Measurements from ENCODE around the gene EEPD1.

The EEPD1 gene

GRCh38 chr7:36154255-36155212, 1.5 kb downstream of the EEPD1 start:
- Histone ChIP-seq H4K91ac (ENCODE audit: low read depth, low read length) (no peak overlapping the region), H3K4ac (ENCODE audit: low read depth, low read length) (no peak overlapping the region), H3K9ac (ENCODE audit: low read length) (no peak overlapping the region), H3K9me3 (ENCODE audit: insufficient read depth, low read depth, low read length) (peaks cover 2% of the 10 kb centered on the region), H3K14ac (ENCODE audit: low read length) (no peak overlapping the region), H3K4me2 (ENCODE audit: low read length) (no peak overlapping the region), H3K18ac (ENCODE audit: low read length) (no peak overlapping the region), H4K8ac (ENCODE audit: low read depth, low read length) (no peak overlapping the region), H2AFZ (ENCODE audit: insufficient read depth, low read length, poor library complexity) (no peak overlapping the region), H2AK5ac (ENCODE audit: low read length) (no peak overlapping the region), H2BK12ac (ENCODE audit: low read length) (no peak overlapping the region), H2BK5ac (ENCODE audit: low read depth, low read length, poor library complexity) (no peak overlapping the region), H3K27ac (ENCODE audit: low read depth, low read length) (no peak overlapping the region), H4K12ac (ENCODE audit: low read depth, low read length) (no peak overlapping the region), H3K27me3 (ENCODE audit: insufficient read depth, low read length) (no peaks in the 10 kb centered on the region), H3K79me2 (ENCODE audit: control insufficient read depth, insufficient read depth, low read length, poor library complexity) (no peaks in the 10 kb centered on the region), H3K79me1 (ENCODE audit: low read length) (peaks cover 3% of the 10 kb centered on the region), H3K4me3 (ENCODE audit: low read depth, low read length) (peak overlapping the region; percentile 4), H3K4me1 (ENCODE audit: control insufficient read depth in 1 of 2, insufficient read depth in 2 of 2, low read length in 2 of 2) (peaks cover 4 to 9% of the 10 kb centered on the region in 2 experiments), H3K36me3 (ENCODE audit: control insufficient read depth in 1 of 2, insufficient read depth in 2 of 2, low read length in 2 of 2) (peaks cover 0 to 3% of the 10 kb centered on the region in 2 experiments), H2BK120ac (ENCODE audit: insufficient read depth, low read length, poor library complexity) (no peak overlapping the region), H3K23ac (ENCODE audit: low read length) (no peak overlapping the region)
- no CpG with 5 or more reads among the region's 44 CpGs for WGBS (ENCODE audit: extremely low coverage, insufficient coverage, insufficient read length)
- DNase-seq, result no peak

DNA sequence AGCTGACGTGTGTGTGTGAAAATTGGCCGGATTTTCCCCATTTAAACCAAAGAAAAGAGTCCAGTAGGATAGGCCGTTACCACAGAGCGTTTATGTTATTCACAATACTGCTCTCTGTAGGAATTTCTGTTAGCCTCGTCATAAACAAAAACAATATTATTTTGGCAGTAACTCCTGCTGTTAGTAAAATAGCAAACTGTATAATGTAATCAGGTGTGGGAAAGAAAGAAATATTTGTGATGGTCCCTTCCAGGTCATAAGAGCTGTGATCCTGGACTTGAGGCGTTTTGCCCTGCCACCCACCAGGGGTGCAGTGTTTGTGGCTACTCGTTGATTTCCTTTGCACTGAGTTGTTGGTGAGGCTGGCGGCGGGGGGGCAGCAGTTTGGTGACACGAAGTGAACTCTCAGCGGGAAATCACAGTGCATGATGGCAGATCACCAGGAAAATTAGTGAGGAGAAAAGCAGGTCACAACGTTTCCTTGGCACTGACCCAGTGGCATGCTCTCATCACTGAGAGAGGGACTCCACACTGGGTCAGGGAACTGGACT, 2.8 kb downstream of the EEPD1 start:
- Histone ChIP-seq H3K9me3 (ENCODE audit: insufficient read depth, low read depth, low read length) (peaks cover 2% of the 10 kb centered on the region), H2AFZ (ENCODE audit: insufficient read depth, low read length, poor library complexity) (no peak overlapping the region), H3K4me3 (ENCODE audit: low read depth, low read length) (no peak overlapping the region), H4K12ac (ENCODE audit: low read depth, low read length) (no peak overlapping the region), H3K36me3 (ENCODE audit: control insufficient read depth in 1 of 2, insufficient read depth in 2 of 2, low read length in 2 of 2) (peaks cover 0 to 3% of the 10 kb centered on the region in 2 experiments), H3K27me3 (ENCODE audit: insufficient read depth, low read length) (no peaks in the 10 kb centered on the region), H3K4me2 (ENCODE audit: low read length) (no peak overlapping the region), H2AK5ac (ENCODE audit: low read length) (no peak overlapping the region), H2BK120ac (ENCODE audit: insufficient read depth, low read length, poor library complexity) (no peak overlapping the region), H3K9ac (ENCODE audit: low read length) (no peak overlapping the region), H2BK5ac (ENCODE audit: low read depth, low read length, poor library complexity) (no peak overlapping the region), H3K4ac (ENCODE audit: low read depth, low read length) (no peak overlapping the region), H3K79me1 (ENCODE audit: low read length) (peaks cover 3% of the 10 kb centered on the region), H3K79me2 (ENCODE audit: control insufficient read depth, insufficient read depth, low read length, poor library complexity) (no peaks in the 10 kb centered on the region), H4K91ac (ENCODE audit: low read depth, low read length) (no peak overlapping the region), H3K18ac (ENCODE audit: low read length) (no peak overlapping the region), H4K8ac (ENCODE audit: low read depth, low read length) (no peak overlapping the region), H3K27ac (ENCODE audit: low read depth, low read length) (no peak overlapping the region), H3K23ac (ENCODE audit: low read length) (no peak overlapping the region), H3K4me1 (ENCODE audit: control insufficient read depth in 1 of 2, insufficient read depth in 2 of 2, low read length in 2 of 2) (peaks cover 4 to 9% of the 10 kb centered on the region in 2 experiments), H3K14ac (ENCODE audit: low read length) (no peak overlapping the region), H2BK12ac (ENCODE audit: low read length) (no peak overlapping the region)
- no peak for DNase-seq
- WGBS (ENCODE audit: extremely low coverage, insufficient coverage, insufficient read length), result no CpG with 5 or more reads among the region's 12 CpGs

DNA sequence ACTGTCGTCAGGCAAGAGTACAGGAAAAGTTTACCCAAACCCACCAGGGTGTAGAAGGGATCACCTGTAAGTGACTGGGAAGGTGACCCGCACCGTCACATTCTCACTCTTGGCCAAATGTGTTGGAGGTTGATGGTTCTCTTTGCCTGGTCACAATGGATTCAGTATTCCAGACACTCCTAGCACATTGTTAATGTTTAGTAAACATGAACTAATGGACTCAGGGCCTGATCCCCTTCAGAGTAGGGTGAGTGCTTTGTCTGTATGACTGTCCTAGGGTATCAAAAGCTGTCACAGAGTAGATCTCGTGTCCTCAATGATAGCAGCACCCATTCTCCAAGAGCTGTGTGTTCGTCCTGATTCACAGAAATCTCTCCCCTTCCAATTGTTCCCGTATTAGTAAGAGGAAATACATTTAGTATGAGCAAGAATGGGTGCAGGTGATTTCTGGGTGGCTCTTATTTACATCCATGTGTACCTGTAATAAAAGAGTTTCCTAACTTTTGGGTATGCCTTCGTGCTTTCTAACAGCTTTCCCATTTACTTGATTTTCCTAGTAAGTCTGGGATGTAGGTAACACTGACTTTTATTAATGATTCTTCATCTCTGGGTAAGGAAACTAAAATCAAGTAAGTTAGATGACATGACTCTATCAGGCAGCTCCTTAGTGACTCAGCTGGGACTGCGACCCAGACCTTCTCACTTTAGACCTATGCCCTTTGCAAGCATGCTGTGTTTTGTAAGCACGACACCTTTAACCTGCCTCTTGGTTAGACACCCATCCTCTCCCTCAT, 4.7 kb downstream of the EEPD1 start:
- DNase-seq, result no peak
- no peaks in the 10 kb centered on the region for H3K79me2 ChIP-seq (ENCODE audit: control insufficient read depth, insufficient read depth, low read length, poor library complexity)
- no peak overlapping the region for H2BK5ac ChIP-seq (ENCODE audit: low read depth, low read length, poor library complexity)
- no peak overlapping the region for H3K4ac ChIP-seq (ENCODE audit: low read depth, low read length)
- no peak overlapping the region for H3K18ac ChIP-seq (ENCODE audit: low read length)
- H3K27ac ChIP-seq (ENCODE audit: low read depth, low read length), result no peak overlapping the region
- no peak overlapping the region for H4K12ac ChIP-seq (ENCODE audit: low read depth, low read length)
- no peak overlapping the region for H3K9ac ChIP-seq (ENCODE audit: low read length)
- no peak overlapping the region for H3K4me3 ChIP-seq (ENCODE audit: low read depth, low read length)
- H3K79me1 ChIP-seq (ENCODE audit: low read length), result no peaks in the 10 kb centered on the region
- H3K36me3 ChIP-seq (ENCODE audit: control insufficient read depth in 1 of 2, insufficient read depth in 2 of 2, low read length in 2 of 2), result peaks cover 0 to 3% of the 10 kb centered on the region in 2 experiments
- H4K8ac ChIP-seq (ENCODE audit: low read depth, low read length), result no peak overlapping the region
- H3K4me2 ChIP-seq (ENCODE audit: low read length), result no peak overlapping the region
- no peak overlapping the region for H3K23ac ChIP-seq (ENCODE audit: low read length)
- no peak overlapping the region for H3K14ac ChIP-seq (ENCODE audit: low read length)
- H3K27me3 ChIP-seq (ENCODE audit: insufficient read depth, low read length), result no peaks in the 10 kb centered on the region
- H3K4me1 ChIP-seq (ENCODE audit: control insufficient read depth in 1 of 2, insufficient read depth in 2 of 2, low read length in 2 of 2), result peaks cover 3 to 4% of the 10 kb centered on the region in 2 experiments
- no peak overlapping the region for H2BK12ac ChIP-seq (ENCODE audit: low read length)
- H4K91ac ChIP-seq (ENCODE audit: low read depth, low read length), result no peak overlapping the region
- H2AK5ac ChIP-seq (ENCODE audit: low read length), result no peak overlapping the region
- peaks cover 2% of the 10 kb centered on the region for H3K9me3 ChIP-seq (ENCODE audit: insufficient read depth, low read depth, low read length)
- H2BK120ac ChIP-seq (ENCODE audit: insufficient read depth, low read length, poor library complexity), result no peak overlapping the region
- H2AFZ ChIP-seq (ENCODE audit: insufficient read depth, low read length, poor library complexity), result no peak overlapping the region
- WGBS (ENCODE audit: extremely low coverage, insufficient coverage, insufficient read length), result no CpG with 5 or more reads among the region's 9 CpGs

GRCh38 chr7:36158321-36158605, 5.2 kb downstream of the EEPD1 start:
- no peak overlapping the region for H3K4me2 ChIP-seq (ENCODE audit: low read length)
- H2BK5ac ChIP-seq (ENCODE audit: low read depth, low read length, poor library complexity), result no peak overlapping the region
- H3K9me3 ChIP-seq (ENCODE audit: insufficient read depth, low read depth, low read length), result peaks cover 2% of the 10 kb centered on the region
- H2BK12ac ChIP-seq (ENCODE audit: low read length), result no peak overlapping the region
- H3K4me1 ChIP-seq (ENCODE audit: control insufficient read depth in 1 of 2, insufficient read depth in 2 of 2, low read length in 2 of 2), result peaks cover 3 to 4% of the 10 kb centered on the region in 2 experiments
- H2AFZ ChIP-seq (ENCODE audit: insufficient read depth, low read length, poor library complexity), result no peak overlapping the region
- H3K79me1 ChIP-seq (ENCODE audit: low read length), result no peaks in the 10 kb centered on the region
- no peaks in the 10 kb centered on the region for H3K79me2 ChIP-seq (ENCODE audit: control insufficient read depth, insufficient read depth, low read length, poor library complexity)
- no peak overlapping the region for H3K4me3 ChIP-seq (ENCODE audit: low read depth, low read length)
- no peak overlapping the region for H3K18ac ChIP-seq (ENCODE audit: low read length)
- H4K12ac ChIP-seq (ENCODE audit: low read depth, low read length), result no peak overlapping the region
- no peak overlapping the region for H2BK120ac ChIP-seq (ENCODE audit: insufficient read depth, low read length, poor library complexity)
- WGBS (ENCODE audit: extremely low coverage, insufficient coverage, insufficient read length), result no CpG with 5 or more reads among the region's 2 CpGs
- H3K27me3 ChIP-seq (ENCODE audit: insufficient read depth, low read length), result no peaks in the 10 kb centered on the region
- no peak overlapping the region for H3K14ac ChIP-seq (ENCODE audit: low read length)
- H4K8ac ChIP-seq (ENCODE audit: low read depth, low read length), result no peak overlapping the region
- DNase-seq, result peak in 1 of 2 donors; percentile 5
- H3K36me3 ChIP-seq (ENCODE audit: control insufficient read depth in 1 of 2, insufficient read depth in 2 of 2, low read length in 2 of 2), result peaks cover 0 to 3% of the 10 kb centered on the region in 2 experiments
- no peak overlapping the region for H2AK5ac ChIP-seq (ENCODE audit: low read length)
- H3K23ac ChIP-seq (ENCODE audit: low read length), result no peak overlapping the region
- no peak overlapping the region for H3K9ac ChIP-seq (ENCODE audit: low read length)
- H3K4ac ChIP-seq (ENCODE audit: low read depth, low read length), result no peak overlapping the region
- no peak overlapping the region for H3K27ac ChIP-seq (ENCODE audit: low read depth, low read length)
- H4K91ac ChIP-seq (ENCODE audit: low read depth, low read length), result no peak overlapping the region

Data from trophoblast cell (in vitro differentiated cells and primary cell).